ENCODE results near the gene COMMD7. TPM values are rescaled to one million over a fixed set of nuclear protein-coding genes. Genes with fewer than 3 reads are reported as not detected.

Gene COMMD7
- total RNA-seq, 4 donors from 2014 or later, result 11.3 to 31.6 (median 25.4) TPM

GRCh38 chr20:32678948-32679347, 64.3 kb downstream of the COMMD7 start:
- Histone ChIP-seq H3K9me3 (no peaks in the 10 kb centered on the region), H3K4me1 (no peaks in the 10 kb centered on the region), H3K4me3 (no peak overlapping the region), H3K27ac (no peak overlapping the region), H3K27me3 (no peaks in the 10 kb centered on the region), H3K36me3 (no peaks in the 10 kb centered on the region)
- intact Hi-C loops (cut with DNase I; ENCODE audit: low total_unique reads), result no loop called here
- DNase-seq, result no peak
- TF ChIP-seq POLR2A (IDR thresholded peaks at IDR 0.05), result no peak
- no peak for TF ChIP-seq CTCF (IDR thresholded peaks at IDR 0.05)

GRCh38 chr20:32675223-32675975, 67.9 kb downstream of the COMMD7 start:
- intact Hi-C loops (cut with DNase I; ENCODE audit: low total_unique reads), result no loop called here
- TF ChIP-seq CTCF (IDR thresholded peaks at IDR 0.05), result no peak
- no peak for TF ChIP-seq POLR2A (IDR thresholded peaks at IDR 0.05)

GRCh38 chr20:32674362-32674789, 68.9 kb downstream of the COMMD7 start:
- Histone ChIP-seq H3K4me1 (no peaks in the 10 kb centered on the region), H3K27me3 (no peaks in the 10 kb centered on the region), H3K36me3 (no peaks in the 10 kb centered on the region), H3K9me3 (no peaks in the 10 kb centered on the region), H3K4me3 (no peak overlapping the region), H3K27ac (no peak overlapping the region)
- TF ChIP-seq POLR2A (IDR thresholded peaks at IDR 0.05) (no peak), CTCF (IDR thresholded peaks at IDR 0.05) (peak in 3 of 4 experiments; percentile 8 to 51 (median 37))
- intact Hi-C loops (cut with DNase I; ENCODE audit: low total_unique reads), result no loop called here
- DNase-seq, result no peak

More at GRCh38 chr20:32675223-32675975, 67.9 kb downstream of the COMMD7 start:
- no peak overlapping the region for H3K27ac ChIP-seq
- no peaks in the 10 kb centered on the region for H3K36me3 ChIP-seq
- no peak overlapping the region for H3K4me3 ChIP-seq
- H3K27me3 ChIP-seq, result no peaks in the 10 kb centered on the region
- H3K9me3 ChIP-seq, result no peaks in the 10 kb centered on the region
- no peaks in the 10 kb centered on the region for H3K4me1 ChIP-seq
- no peak for DNase-seq

- TF ChIP-seq CTCF (IDR thresholded peaks at IDR 0.05) (no peak), POLR2A (IDR thresholded peaks at IDR 0.05) (no peak)
- no peaks in the 10 kb centered on the region for H3K4me1 ChIP-seq
- intact Hi-C loops (cut with DNase I; ENCODE audit: low total_unique reads), result no loop called here
- no peaks in the 10 kb centered on the region for H3K36me3 ChIP-seq
- no peaks in the 10 kb centered on the region for H3K9me3 ChIP-seq
- H3K27me3 ChIP-seq, result no peaks in the 10 kb centered on the region
- no peak overlapping the region for H3K4me3 ChIP-seq
- H3K27ac ChIP-seq, result no peak overlapping the region
- no peak for DNase-seq
Observed at GRCh38 chr20:32672982-32673851, 70.0 kb downstream of the COMMD7 start.

Data from uterus (tissue), 4 donors.